ENCODE results near the gene LRRC58. TPM values are rescaled to one million over a fixed set of nuclear protein-coding genes. Genes with fewer than 3 reads are reported as not detected.
"Not testable (repeated sequence)": the region's sequence is repeated elsewhere in the genome, so short reads cannot be mapped to it uniquely, and the experiment has no call there.

LRRC58 gene
- total and polyA plus RNA-seq, 12 donors = 2.9 to 12.1 (median 8.6) TPM

DNA sequence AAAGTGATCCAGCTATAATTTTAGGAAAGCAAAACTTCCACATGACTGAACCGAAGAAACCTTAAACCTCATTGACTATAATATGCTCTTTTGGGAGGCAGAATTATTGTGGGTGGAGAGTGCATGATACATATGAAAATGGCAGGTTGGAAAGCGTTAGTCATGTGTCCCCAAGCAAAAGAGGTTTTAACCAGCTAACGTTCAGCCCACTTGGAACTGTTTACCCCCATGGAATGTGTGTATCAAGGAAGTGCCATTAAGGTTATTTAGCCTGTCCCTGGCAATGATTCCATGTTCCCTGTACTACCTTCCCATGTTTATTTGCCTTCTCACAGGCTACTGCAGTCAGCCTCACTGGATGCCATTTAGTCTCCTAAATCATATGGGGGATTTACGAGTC, 44.1 kb upstream of the LRRC58 start:
- H3K36me3 ChIP-seq = peaks cover 0 to 51% (median 39%) of the 10 kb centered on the region in 9 donors
- peak in 3 of 8 donors; percentile 5 to 69 (median 25) for ATAC-seq
- WGBS, 2 donors = 50 to 73% methylated on average over 4 of the region's 4 CpGs
- no peak overlapping the region for H3K4me3 ChIP-seq
- H3K4me1 ChIP-seq = no peaks in the 10 kb centered on the region
- no peak for TF ChIP-seq CTCF (IDR thresholded peaks at IDR 0.05)
- H3K9me3 ChIP-seq = no peaks in the 10 kb centered on the region
- H3K27ac ChIP-seq = no peak overlapping the region
- intact Hi-C loops (cut with DNase I) = no loop called here
- H3K27me3 ChIP-seq = no peaks in the 10 kb centered on the region
- DNase-seq = no peak

DNA sequence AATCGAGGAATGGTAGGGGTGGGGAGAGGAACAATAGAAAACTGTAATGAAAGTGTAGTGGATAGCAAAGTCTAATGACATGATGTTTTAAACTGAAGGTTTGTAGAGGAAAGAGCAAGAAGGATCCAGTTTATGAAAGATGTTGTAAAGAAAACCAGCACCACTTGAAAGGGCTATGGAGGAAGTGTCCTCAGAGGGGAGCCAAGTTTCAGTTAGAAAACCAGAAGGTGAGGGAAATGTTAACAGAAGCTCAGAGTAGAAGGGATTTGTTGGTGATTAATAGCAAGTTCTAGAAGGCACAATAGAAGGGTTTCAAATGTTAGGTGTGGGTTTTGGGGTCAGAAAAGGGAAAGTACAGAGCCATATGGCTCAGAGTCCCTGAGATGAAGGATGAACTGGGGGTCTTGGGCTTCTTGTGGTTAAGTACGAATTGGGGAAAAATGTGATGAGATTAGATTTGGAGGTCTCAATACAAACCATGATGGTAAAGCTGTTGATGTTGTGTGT, 33.8 kb upstream of the LRRC58 start:
- TF ChIP-seq CTCF (IDR thresholded peaks at IDR 0.05) = no peak
- whole genome bisulfite sequencing, 2 donors = 79 to 86% methylated on average over 2 of the region's 2 CpGs
- Histone ChIP-seq H3K27me3 (no peaks in the 10 kb centered on the region), H3K4me3 (no peak overlapping the region), H3K27ac (no peak overlapping the region), H3K9me3 (peaks cover 0 to 8% (median 0%) of the 10 kb centered on the region in 11 donors), H3K4me1 (no peaks in the 10 kb centered on the region), H3K36me3 (no peaks in the 10 kb centered on the region)
- ATAC-seq (no peak), DNase-seq (no peak)
- intact Hi-C loops (cut with DNase I) = no loop called here

DNA sequence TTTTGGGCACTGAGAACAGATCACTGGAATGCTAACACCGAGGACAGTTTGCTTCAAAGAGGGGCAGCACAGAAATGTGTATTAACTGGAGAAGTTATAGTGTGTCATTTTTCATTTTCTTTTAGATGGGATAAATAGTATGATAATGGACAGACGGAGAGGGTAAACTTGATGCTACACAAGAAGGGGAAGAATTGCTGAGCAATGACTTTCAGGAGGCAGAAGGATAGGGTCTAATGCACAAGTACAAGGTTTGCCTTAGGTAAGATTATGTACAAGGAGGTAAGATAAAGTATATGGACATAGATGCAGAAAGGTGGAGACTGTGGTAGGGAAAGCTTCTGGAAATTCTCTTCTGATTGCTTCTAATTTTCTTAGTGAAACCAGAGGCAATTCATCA, 32.3 kb upstream of the LRRC58 start:
- Histone ChIP-seq H3K4me3 (no peak overlapping the region), H3K27me3 (no peaks in the 10 kb centered on the region), H3K27ac (no peak overlapping the region), H3K4me1 (no peaks in the 10 kb centered on the region), H3K36me3 (no peaks in the 10 kb centered on the region), H3K9me3 (peaks cover 0 to 8% (median 0%) of the 10 kb centered on the region in 11 donors)
- TF ChIP-seq CTCF (IDR thresholded peaks at IDR 0.05) = no peak
- intact Hi-C loops (cut with DNase I) = no loop called here
- no peak for DNase-seq
- no peak for ATAC-seq
- WGBS, 2 donors = 84 to 87% methylated on average over 2 of the region's 2 CpGs

- DNase-seq; H3K4me1 ChIP-seq; intact Hi-C loops (cut with DNase I); H3K4me3 ChIP-seq; H3K27ac ChIP-seq; ATAC-seq; H3K36me3 ChIP-seq; H3K9me3 ChIP-seq; H3K27me3 ChIP-seq: not testable (repeated sequence)
- WGBS, 2 donors = 70 to 79% methylated on average over 4 to 12 of the region's 12 CpGs
Observed at GRCh38 chr3:120377948-120378347, 28.8 kb upstream of the LRRC58 start.

DNA sequence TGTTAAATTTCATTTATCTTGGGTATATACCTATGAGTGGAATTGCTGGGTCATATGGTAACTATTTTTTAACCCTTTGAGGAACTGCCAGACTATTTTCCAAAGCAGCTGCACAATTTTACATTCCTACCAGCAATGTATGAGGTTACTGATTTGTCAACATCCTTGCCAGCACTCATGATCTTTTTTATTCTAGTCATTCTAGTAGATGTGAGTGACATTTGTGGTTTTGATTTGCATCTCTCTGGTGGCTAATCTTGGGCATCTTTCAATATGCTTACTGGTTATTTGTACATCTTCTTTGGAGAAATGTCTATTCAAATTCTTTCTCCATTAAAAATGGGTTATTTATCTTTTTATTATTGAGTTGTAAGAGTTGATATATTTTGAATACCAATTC, 21.3 kb upstream of the LRRC58 start:
- H3K4me1 ChIP-seq = no peaks in the 10 kb centered on the region
- no peak overlapping the region for H3K4me3 ChIP-seq
- DNase-seq = no peak
- no peaks in the 10 kb centered on the region for H3K36me3 ChIP-seq
- no peak for TF ChIP-seq CTCF (IDR thresholded peaks at IDR 0.05)
- peaks cover 0 to 3% (median 0%) of the 10 kb centered on the region in 7 donors for H3K27me3 ChIP-seq
- H3K9me3 ChIP-seq = no peaks in the 10 kb centered on the region
- ATAC-seq = no peak
- intact Hi-C loops (cut with DNase I) = no loop called here
- no peak overlapping the region for H3K27ac ChIP-seq

Measured in heart right ventricle (tissue), 16 donors.